ENCODE measurements around the gene NLRX1.

Gene NLRX1

GRCh38 chr11:119148720-119149017, 19.9 kb upstream of the NLRX1 start:
- no peak for DNase-seq (ENCODE audit: low read depth)
- no peak for TF ChIP-seq CTCF (IDR thresholded peaks at IDR 0.05; ENCODE audit: insufficient read depth, low read depth, low read length, missing control alignments)
- peak overlapping the region; percentile 44 for H3K4me3 ChIP-seq (ENCODE audit: low read length)

GRCh38 chr11:119149018-119149785, 19.3 kb upstream of the NLRX1 start, which contains the start of gene ABCG4:
ABCG4 (plus strand) TSS chr11:119149052; CDS start chr11:119149966, 914 bp downstream.
- no peak for DNase-seq (ENCODE audit: low read depth)
- H3K4me3 ChIP-seq (ENCODE audit: low read length), result peak within 1 kb of the TSS; percentile 44

GRCh38 chr11:119149786-119150275, 18.7 kb upstream of the NLRX1 start:
- H3K4me3 ChIP-seq (ENCODE audit: low read length), result no peak overlapping the region
- no peak for TF ChIP-seq CTCF (IDR thresholded peaks at IDR 0.05; ENCODE audit: insufficient read depth, low read depth, low read length, missing control alignments)
- no peak for DNase-seq (ENCODE audit: low read depth)

More at GRCh38 chr11:119149018-119149785, 19.3 kb upstream of the NLRX1 start, which contains the start of gene ABCG4:
- TF ChIP-seq CTCF (IDR thresholded peaks at IDR 0.05; ENCODE audit: insufficient read depth, low read depth, low read length, missing control alignments), result no peak

DNA sequence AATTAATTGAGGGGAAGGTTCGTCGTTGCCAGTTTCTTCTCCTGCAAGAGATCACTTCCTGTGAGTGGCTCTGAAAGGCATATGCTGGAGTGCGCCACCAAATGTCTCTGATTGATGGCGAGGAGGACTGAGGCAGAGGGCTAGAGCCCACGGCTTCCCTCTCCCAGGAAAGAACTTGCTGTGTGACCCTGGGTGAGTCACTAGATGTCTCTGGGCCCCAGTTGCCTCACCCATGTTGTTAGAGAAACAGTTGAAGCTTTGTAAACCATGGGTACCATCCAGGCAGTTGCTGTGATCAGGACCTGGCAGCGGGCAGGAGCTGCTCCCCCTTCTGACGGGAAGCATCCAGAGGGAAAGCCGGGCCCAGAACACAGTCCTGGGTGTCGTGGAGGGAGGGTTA, 16.5 kb upstream of the NLRX1 start:
- DNase-seq (ENCODE audit: low read depth), result no peak
- no peak for TF ChIP-seq CTCF (IDR thresholded peaks at IDR 0.05; ENCODE audit: insufficient read depth, low read depth, low read length, missing control alignments)
- no peak overlapping the region for H3K4me3 ChIP-seq (ENCODE audit: low read length)

- TF ChIP-seq CTCF (IDR thresholded peaks at IDR 0.05; ENCODE audit: insufficient read depth, low read depth, low read length, missing control alignments), result no peak
- DNase-seq (ENCODE audit: low read depth), result no peak
- no peak overlapping the region for H3K4me3 ChIP-seq (ENCODE audit: low read length)
These were observed 15.9 kb upstream of the NLRX1 start for GRCh38 chr11:119152604-119153003.

GRCh38 chr11:119153049-119153818, 15.3 kb upstream of the NLRX1 start:
- DNase-seq (ENCODE audit: low read depth), result no peak
- TF ChIP-seq CTCF (IDR thresholded peaks at IDR 0.05; ENCODE audit: insufficient read depth, low read depth, low read length, missing control alignments), result no peak
- no peak overlapping the region for H3K4me3 ChIP-seq (ENCODE audit: low read length)
